BE2C (cell line): ENCODE data around the gene MPDZ.

Experiments used
- DNase-seq: peaks from one replicate; pipeline ENCODE4 v3.0.0-alpha.2; 2020
- H3K27me3 ChIP-seq: fragments of 250-450 bp; sonication (Bioruptor Pico); 2 replicates; pipeline ENCODE4 v1.5.1; 2020; ENCODE audit warnings: mild to moderate bottlenecking
- H3K36me3 ChIP-seq: fragments of 250-450 bp; sonication (Bioruptor Pico); 2 replicates; pipeline ENCODE4 v1.5.1; 2020; ENCODE audit warnings: mild to moderate bottlenecking
- H3K4me1 ChIP-seq: fragments of 250-450 bp; sonication (Bioruptor Pico); 2 replicates; pipeline ENCODE4 v1.5.1; 2020
- H3K4me3 ChIP-seq: 2 replicates; pipeline ENCODE4 v1.5.1; 2011; ENCODE audit warnings: low read depth, low read length
- H3K9me3 ChIP-seq: fragments of 250-450 bp; sonication (Bioruptor Pico); 2 replicates; pipeline ENCODE4 v1.5.1; 2020
- CTCF ChIP-seq: IDR thresholded peaks from 2 replicates; pipeline ENCODE4 v1.5.1; 2012; ENCODE audit warnings: mild to moderate bottlenecking, low read depth, low read length

The MPDZ gene

DNA sequence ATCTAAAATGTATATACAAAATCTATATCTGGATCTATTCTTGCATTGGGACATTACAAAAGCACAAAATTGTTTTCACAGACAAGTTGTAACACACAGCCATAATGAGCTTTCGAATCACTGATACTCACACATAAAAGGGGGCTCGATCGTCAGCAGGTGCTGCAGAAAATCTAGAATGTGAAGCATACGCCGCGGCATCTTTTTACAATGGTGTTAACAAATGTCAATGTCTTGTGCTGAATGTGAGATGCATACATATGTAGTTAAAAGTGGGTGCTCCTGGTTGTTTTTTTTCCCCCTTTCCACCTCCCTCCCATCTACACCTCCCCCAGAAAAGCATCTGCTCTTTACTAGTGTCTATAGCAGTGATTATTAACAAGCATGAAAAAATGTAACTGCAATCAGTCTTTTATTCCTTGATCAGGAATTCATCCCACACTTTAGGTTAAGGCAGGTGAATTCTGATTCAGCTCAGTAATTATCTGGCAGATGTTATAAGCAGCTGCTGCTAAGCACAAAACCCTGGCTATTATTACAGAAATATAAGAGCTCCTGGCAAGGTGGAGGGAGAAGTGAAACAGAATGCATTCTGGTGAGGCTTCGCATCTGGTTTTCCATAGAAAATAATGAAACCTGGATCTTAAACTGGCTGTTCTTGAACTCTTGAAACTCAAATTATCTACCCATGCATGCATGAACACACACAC, 114.1 kb downstream of the MPDZ start:
- TF ChIP-seq CTCF: no peak
- Histone ChIP-seq H3K9me3 (no peaks in the 10 kb centered on the region), H3K36me3 (0 out of 2 replicates have a peak, but pooled peaks cover 3% of the 10 kb centered on the region), H3K4me1 (no peaks in the 10 kb centered on the region), H3K4me3 (no peak overlapping the region), H3K27me3 (no peaks in the 10 kb centered on the region)
- no peak for DNase-seq

DNA sequence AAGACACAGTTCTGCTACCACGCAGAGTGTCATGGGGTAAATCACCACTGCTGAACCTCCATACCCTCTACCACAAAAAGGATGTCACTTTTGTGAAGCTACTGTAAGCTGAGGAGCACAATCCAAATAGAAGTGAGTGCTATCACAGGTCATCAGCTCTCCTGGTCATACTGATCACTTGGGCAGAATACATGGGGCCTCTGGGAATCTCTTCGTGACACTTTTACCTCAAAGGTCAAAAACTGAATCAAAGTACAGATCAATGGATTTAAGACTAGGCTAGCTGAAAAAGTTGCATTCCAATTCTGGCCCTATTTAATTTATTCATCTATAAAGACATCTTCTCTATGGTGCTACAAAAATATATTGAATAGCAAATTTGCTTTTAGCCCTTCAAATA, 115.5 kb downstream of the MPDZ start:
- Histone ChIP-seq H3K27me3 (no peaks in the 10 kb centered on the region), H3K9me3 (no peaks in the 10 kb centered on the region), H3K36me3 (peaks cover 3% of the 10 kb centered on the region; the same call in 1 of the 2 replicates), H3K4me3 (no peak overlapping the region), H3K4me1 (no peaks in the 10 kb centered on the region)
- no peak for TF ChIP-seq CTCF
- DNase-seq: no peak

- TF ChIP-seq CTCF: no peak
- no peak overlapping the region for H3K4me3 ChIP-seq
- no peaks in the 10 kb centered on the region for H3K27me3 ChIP-seq
- DNase-seq: no peak
- no peaks in the 10 kb centered on the region for H3K4me1 ChIP-seq
- H3K36me3 ChIP-seq: peaks cover 3% of the 10 kb centered on the region; the same call in 1 of the 2 replicates
- H3K9me3 ChIP-seq: no peaks in the 10 kb centered on the region
Measured at GRCh38 chr9:13163287-13163686, 116.2 kb downstream of the MPDZ start.

- Histone ChIP-seq H3K36me3 (no peaks in the 10 kb centered on the region; the same call in 1 of the 2 replicates), H3K27me3 (no peaks in the 10 kb centered on the region), H3K4me3 (no peak overlapping the region), H3K4me1 (no peaks in the 10 kb centered on the region), H3K9me3 (no peaks in the 10 kb centered on the region)
- no peak for TF ChIP-seq CTCF
- no peak for DNase-seq
Measured at GRCh38 chr9:13160051-13160450, 119.4 kb downstream of the MPDZ start.

- no peak for DNase-seq
- Histone ChIP-seq H3K4me3 (no peak overlapping the region), H3K4me1 (no peaks in the 10 kb centered on the region), H3K36me3 (no peaks in the 10 kb centered on the region; the same call in 1 of the 2 replicates), H3K9me3 (no peaks in the 10 kb centered on the region), H3K27me3 (no peaks in the 10 kb centered on the region)
- no peak for TF ChIP-seq CTCF
Measured at GRCh38 chr9:13158986-13159385, 120.5 kb downstream of the MPDZ start.

DNA sequence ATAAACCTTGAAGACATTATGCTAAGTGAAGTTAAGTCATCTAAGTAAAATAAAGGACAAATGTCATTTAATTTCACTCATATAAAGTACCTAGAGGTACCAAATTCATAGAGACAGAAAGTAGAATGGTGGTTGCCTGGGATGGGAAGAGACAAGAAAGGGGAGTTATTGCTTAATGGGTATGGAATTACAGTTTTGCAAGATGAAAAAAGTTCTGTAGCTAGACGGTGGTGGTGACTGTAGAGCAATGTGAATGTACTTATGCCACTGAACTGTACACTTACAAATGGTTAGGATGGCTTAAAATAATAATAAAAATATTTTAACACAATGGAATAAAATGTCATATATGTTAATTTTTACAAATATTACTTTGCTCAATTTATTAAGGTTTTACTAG, 128.0 kb downstream of the MPDZ start:
- H3K36me3 ChIP-seq: no peaks in the 10 kb centered on the region
- H3K4me1 ChIP-seq: no peaks in the 10 kb centered on the region
- TF ChIP-seq CTCF: no peak
- H3K9me3 ChIP-seq: no peaks in the 10 kb centered on the region
- no peak overlapping the region for H3K4me3 ChIP-seq
- H3K27me3 ChIP-seq: no peaks in the 10 kb centered on the region
- DNase-seq: no peak
